NCI-H82 (cell line): ENCODE data around the gene NPIPA1.
"Not testable (repeated sequence)": the region's sequence is repeated elsewhere in the genome, so short reads cannot be mapped to it uniquely, and the experiment has no call there.

ENCODE experiments used
- DNase-seq: peaks from one replicate; lab custom pipeline; 2025; lab: John Stamatoyannopoulos, UW

Gene NPIPA1

DNA sequence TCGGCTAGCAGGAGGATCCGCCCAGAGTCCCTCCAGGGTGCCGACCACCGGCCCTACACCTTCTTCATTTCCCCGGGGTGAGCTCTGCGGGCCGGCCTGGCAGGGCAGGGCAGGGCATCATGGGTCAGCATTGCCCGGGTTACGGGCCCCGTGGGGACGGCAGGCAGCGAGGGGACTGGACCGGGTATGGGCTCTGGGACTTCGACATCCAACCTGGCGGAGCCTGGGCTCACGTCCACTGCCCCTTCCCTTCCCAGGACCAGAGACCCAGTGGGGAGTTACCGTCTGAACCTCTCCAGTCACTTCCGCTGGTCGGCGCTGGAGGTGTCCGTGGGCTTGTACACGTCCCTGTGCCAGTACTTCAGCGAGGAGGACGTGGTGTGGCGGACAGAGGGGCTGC is 7.0 kb upstream of the NPIPA1 start:
- not testable (repeated sequence) for DNase-seq

DNA sequence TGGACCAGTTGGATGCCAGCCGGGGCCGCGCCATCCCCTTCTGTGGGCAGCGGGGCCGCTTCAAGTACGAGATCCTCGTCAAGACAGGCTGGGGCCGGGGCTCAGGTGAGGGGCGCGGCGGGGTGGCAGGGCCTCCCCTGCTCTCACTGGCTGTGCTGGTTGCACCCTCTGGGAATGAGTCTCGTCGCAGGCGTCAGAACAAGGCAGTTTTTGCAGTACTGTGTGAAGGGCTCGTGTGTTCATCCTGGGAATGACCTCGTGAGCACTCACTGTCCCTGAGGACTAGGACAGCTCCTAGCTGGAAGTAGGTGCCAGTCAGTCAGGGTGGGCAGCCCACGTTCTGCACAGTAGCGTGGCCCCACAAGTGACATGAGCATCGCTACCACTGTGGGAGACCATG is 6.3 kb upstream of the NPIPA1 start:
- not testable (repeated sequence) for DNase-seq

DNA sequence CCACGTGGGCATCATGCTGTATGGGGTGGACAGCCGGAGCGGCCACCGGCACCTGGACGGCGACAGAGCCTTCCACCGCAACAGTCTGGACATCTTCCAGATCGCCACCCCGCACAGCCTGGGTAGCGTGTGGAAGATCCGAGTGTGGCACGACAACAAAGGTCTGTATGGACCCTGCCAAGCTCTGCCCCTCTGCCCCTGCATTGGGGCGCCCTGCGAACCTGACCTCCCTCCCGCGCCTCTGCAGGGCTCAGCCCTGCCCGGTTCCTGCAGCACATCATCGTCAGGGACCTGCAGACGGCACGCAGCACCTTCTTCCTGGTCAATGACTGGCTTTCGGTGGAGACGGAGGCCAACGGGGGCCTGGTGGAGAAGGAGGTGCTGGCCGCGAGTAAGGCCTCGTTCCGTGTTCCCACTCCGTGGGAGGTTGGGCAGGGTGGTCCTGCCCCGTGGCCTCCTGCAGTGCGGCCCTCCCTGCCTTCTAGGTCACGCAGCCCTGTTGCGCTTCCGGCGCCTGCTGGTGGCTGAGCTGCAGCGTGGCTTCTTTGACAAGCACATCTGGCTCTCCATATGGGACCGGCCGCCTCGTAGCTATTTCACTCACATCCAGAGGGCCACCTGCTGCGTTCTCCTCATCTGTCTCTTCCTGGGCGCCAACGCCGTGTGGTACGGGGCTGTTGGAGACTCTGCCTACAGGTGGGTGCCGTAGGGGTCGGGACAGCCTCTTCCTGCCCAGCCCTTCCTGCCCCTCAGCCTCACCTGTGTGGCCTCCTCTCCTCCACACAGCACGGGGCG is 4.5 kb upstream of the NPIPA1 start:
- not testable (repeated sequence) for DNase-seq

DNA sequence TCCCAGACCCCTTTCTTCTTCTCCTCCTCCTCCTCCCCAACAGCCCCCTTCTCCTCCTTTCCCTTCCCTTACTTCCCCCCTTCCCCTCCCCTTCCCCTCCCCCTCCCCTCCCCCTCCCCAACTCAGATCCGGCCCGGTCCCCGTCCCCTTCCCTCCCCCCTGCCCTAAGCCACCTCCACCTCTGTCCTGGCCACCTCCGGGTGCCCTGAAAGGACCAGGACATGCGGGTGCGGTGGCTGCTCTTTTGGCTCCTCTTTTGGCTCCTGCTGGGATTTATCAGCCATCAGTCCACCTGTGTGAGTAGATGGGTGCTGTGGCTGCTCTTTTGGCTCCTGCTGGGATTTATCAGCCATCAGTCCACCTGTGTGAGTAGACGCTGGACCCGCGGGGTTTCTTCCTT is 751 bp downstream of the NPIPA1 start:
- not testable (repeated sequence) for DNase-seq

DNA sequence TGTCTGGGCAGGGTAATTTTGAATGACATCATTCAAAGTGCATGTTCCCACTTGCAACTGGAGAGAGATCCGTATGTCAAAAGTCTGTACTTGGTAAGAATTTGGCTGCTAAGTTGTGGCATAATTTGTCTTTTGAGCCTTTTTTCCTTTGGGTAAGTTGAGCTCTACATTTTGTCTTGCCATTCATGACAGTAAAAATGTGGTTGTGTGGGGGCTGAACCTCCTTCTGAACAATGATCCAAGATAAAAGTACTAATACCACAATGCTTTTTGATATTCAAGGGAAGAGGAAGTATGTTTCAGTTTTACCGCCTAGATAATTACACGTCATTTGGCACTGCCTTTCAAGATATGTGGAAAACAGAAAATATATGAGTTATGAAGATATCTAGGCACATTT is 5.4 kb downstream of the NPIPA1 start:
- DNase-seq: not testable (repeated sequence)

DNA sequence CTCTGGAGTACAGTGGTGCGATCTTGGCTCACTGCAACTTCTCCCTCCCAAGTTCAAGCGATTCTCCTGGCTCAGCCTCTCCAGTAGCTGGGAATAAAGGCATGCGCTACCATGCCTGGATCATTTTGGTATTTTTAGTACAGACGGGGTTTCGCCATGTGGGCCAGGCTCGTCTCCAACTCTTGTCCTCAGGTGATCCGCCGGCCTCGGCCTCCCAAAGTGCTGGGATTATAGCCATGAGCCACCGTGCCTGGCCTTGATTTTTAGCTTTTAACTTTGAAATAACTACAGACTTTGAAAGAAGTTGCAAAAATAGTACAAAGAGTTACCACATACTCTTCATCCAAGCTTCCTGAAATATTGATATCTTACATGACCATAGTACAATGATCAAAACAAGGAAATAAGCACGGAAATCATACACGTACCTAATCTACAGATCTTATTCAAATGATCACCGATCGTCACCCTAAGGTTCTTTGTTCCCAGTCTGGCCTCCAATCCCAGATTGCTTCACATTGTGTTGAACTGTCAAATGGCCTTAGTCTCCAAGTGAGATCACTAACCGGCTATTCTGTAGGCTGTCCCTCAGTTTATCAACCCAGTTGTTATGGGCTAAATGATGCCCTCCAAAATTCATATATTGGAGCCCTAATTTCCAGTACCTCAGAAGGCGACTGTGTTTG is 18.4 kb downstream of the NPIPA1 start:
- no peak for DNase-seq

DNA sequence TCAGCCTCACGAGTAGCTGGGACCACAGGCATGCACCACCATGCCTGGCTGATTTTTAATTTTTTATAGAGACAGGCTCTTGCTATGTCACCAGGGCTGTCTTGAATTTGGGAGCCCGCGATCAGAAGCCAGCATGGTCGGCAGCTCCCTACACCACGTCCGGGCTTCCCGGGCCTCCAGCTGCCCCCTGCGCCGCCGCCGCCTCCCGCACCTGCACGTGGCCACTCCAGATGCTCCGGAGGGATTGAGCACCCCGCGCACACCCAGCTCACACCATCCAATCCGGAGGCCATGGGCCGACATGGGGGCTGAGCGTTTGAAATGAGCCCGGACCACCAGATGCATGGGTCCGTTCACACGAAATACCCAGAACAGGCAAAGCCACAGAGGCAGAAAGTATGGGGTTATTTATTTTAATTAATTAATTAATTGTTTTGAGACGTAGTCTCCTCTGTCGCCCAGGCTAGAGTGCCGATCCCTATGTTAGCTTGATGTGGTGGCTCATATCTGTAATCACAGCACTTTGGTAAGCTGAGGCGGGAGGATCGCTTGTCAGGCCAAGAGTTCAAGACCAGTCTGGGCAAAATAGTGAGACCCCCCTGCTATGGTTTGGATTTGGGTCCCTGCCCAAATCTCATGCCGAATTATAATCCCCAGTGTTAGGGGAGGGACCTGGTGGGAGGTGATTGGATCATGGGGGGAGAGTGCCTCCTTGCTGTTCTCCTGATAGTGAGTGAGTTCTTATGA is 20.5 kb downstream of the NPIPA1 start:
- DNase-seq: no peak

DNA sequence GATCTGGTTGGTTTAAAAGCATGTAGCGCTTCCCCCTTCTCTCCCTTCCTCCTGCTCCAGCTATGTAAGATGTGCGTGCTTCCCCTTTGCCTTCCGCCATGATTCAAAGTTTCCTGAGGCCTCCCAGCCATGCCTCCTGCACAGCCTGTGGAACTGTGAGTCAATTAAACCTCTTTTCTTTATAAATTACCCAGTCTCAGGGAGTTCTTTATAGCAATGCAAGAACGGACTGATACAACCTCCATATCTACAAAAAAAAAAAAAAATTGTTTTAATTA is 21.0 kb downstream of the NPIPA1 start:
- DNase-seq: no peak

DNA sequence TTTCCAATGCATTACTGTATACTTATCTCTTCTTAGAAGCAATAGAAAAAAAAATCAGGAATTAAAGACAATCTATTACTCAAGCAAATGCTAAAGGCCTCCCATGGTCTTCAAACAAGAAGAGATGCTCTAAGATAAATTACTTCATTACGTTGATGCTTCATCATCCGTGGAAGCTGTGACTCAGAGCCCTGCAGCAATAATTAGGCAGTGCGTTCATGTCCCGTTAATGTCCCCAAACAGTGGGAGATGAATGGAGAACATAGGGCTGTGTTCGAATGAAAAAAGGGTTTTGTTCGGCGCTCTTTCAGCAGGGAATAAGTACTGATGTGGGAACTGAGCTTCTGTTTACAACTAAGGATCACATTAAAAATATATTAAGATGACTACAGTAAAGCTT is 21.7 kb downstream of the NPIPA1 start:
- DNase-seq: no peak

DNA sequence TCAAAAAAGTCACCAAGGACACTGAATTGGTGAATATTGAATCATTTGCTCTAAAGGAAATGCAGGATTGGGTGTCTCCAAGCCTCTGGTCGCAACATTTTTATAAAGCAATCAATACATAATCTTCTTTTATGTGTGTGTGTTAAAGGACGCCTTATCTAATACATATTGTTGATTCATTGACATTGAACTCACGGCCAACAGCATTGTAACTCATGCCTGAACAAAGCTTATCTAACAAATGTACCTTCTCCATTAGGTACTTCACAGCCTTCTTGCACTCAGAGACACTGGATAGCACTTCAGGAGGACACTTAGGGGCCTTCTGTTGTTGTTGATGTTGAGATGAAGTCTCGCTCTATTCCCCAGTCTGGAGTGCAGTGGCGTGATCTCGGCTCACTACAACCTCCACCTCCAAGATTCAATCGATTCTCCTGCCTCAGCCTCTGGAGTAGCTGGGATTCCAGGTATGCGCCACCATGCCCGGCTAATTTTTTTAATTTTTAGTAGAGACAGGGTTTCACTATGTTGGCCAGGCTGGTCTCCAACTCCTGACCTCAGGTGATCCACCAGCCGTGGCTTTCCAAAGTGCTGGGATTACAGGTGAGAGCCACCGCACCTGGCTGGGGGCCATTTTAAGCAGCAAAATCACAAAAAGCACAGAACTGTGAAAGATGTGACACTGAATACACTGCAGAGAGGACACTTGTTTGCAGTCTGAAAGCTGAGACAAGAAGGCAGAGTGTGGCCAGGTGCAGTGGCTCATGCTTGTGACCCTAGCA is 24.4 kb downstream of the NPIPA1 start:
- DNase-seq: no peak

DNA sequence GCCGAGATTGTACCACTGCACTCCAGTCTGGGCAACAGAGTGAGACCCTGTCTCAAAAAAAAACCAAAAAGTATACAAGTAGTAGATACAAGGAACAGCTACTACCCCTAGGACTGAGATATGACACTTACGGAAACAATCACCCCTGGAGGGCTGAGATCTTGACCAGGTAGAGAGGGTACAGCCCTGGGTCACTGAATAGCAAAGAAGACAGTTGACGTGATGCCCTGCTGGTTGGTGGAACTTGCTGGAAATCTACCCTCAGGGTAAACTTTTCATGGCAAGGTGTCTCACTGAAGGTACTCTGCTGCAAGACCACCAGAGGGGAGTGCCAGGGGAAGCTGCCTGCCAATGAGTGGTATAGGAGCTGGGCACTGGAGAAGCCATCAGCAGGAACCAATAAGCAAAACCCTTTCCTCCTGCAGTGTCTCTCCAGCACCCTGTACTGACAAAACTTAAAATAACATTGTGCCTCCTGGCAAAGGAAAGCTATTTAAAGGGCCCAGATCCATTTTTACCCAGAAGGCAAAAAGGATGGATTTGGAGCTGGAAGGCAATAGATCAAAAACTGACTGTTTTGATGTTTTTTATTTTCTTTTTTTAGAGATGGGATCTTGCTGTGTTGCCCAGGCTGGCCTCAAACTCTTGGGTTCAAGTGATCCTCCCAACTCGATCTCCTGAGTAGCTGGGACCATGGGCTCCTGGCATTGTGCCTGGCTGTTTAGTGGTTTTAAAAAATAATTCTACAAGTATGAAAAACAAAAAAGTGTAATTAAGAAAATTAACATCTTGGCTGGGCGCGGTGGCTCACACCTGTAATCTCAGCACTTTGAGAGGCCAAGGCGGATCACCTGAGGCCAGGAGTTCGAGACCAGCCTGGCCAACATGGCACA is 26.3 kb downstream of the NPIPA1 start:
- DNase-seq: no peak

DNA sequence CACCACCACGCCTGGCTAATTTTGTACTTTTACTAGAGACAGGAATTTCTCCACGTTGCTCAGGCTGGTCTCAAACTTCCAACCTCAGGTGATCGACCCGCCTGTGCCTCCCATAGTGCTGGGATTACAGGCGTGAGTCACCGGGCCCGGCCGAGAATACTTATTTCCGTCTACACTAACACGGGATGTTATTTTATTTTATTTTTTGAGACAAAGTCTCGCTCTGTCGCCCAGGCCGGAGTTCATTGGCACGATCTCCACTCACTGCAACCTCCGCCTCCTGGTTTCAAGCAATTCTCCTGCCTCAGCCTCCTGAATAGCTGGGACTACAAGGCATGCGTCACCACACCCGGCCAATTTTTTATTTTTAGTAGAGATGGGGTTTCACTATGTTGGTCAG is 28.1 kb downstream of the NPIPA1 start:
- no peak for DNase-seq

DNA sequence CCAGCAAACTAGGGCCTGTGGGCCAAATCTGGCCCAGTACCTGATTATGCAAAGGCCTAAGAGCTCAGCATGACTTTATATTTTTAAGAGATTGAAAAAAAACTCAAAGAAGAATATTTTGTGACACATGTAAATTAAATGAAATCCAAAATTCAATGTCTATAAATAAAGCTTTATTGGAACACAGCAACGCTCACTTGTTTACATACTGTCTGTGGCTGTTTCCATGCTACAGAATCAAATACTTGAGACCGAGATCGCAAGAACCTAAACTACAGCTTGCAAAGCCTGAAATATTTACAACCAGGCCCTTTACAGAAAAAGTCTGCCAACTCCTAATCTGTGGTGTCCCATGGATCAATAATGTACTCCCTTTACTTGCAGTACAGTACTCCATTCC is 32.6 kb downstream of the NPIPA1 start:
- DNase-seq: not testable (repeated sequence)

DNA sequence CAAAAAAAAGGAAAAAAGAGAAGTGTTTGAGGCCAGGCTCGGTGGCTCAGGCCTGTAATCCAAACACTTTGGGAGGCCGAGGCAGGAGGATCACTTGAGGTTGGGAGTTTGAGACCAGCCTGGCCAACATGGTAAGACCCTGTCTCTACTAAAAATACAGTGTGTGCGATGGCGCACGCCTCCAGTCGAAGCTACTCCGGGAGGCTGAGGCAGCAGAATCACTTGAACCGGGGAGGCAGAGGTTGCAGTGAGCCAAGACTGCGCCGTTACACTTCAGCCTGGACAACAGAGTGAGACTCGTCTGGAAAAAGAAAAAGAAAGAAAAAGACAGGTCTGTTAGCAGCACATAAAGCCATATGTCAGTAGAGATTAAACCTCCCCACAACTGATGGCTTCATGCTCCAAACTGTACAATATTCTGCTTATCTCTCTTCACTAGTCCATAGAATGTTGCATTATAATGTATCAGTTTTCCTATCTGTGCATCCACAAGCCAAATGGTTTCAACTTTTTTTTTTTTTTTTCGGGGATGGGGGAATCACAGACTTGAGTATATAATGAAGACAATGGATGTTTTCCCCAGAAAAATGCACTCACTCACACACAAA is 34.5 kb downstream of the NPIPA1 start:
- DNase-seq: not testable (repeated sequence)

DNA sequence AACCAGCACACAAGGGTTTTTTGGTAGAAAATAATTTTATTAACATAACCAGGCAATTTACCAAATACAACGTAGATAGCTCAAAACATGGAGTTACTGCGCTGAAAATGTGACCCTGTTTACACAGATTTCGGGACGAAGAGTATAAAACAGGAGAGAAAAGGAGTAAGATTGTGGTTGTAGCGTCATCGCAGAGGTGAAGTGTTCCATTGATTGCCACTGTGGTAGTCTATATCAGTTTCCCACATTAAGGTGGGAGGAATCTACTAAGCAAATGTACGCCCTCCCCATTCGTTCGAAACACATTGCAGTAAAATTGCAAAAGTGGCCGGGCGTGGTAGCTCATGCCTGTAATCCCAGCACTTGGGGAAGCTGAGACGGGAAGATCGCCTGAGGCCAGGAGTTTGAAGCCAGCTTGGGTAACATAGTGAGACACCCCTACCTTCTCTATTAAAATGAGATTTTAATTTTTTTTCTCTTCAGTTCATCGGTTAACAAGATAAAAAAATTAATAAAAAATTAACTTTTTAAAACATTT is 36.6 kb downstream of the NPIPA1 start:
- peak; percentile 17 for DNase-seq

DNA sequence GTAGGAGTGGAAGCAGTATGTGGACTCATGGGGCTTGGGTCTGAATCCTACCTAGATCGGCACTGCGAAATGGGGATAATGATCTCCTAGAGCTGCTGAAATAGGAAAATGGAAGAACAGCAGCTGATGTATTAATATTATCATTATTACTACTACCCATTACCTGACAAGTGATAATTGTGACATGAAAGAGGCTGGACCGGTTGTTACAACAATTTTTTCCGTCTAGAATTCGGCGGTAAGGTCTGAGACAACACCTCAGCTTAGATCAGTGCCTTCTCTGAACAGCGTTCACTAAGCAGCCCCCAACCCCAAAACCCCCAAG is 37.0 kb downstream of the NPIPA1 start:
- DNase-seq: not testable (repeated sequence)

DNA sequence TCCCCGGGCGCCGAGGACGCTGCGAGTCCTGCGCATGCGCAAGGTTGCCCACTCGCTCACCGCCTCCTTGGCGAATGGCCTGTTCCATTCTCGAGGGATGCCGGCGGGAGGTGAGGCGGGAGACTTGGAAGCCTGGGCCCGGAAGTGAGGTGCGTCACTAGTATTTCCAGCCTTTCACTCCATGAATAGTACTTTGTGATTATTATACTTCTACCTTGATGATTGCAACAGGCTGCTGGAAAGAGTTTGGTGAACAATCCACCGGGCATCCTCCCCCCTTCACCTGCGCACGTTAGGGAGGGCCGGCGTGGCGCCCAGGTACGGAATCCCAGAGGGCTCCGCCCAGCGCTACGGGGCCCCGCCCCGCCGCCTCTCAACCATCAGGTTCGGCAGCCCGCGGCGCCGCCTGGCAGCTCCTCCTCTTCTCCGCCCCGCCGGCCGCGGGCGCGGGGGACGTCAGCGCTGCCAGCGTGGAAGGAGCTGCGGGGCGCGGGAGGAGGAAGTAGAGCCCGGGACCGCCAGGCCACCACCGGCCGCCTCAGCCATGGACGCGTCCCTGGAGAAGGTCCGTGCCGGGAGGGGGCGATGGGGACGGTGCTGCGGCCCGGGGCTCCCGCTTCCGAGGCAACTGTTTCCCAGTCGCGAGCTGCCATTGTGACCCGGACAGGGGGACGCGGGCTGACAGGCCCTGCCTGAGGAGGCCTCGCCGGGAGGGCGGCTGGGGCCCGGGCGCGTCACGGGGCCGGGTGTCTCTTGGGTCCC is 37.6 kb downstream of the NPIPA1 start, which contains the start of gene PDXDC1:
TSS of gene PDXDC1 (plus strand) at position 371 of the 762 bp plus-strand sequence. CDS start at position 545, 174 bp downstream.
- DNase-seq: peak; percentile 98

DNA sequence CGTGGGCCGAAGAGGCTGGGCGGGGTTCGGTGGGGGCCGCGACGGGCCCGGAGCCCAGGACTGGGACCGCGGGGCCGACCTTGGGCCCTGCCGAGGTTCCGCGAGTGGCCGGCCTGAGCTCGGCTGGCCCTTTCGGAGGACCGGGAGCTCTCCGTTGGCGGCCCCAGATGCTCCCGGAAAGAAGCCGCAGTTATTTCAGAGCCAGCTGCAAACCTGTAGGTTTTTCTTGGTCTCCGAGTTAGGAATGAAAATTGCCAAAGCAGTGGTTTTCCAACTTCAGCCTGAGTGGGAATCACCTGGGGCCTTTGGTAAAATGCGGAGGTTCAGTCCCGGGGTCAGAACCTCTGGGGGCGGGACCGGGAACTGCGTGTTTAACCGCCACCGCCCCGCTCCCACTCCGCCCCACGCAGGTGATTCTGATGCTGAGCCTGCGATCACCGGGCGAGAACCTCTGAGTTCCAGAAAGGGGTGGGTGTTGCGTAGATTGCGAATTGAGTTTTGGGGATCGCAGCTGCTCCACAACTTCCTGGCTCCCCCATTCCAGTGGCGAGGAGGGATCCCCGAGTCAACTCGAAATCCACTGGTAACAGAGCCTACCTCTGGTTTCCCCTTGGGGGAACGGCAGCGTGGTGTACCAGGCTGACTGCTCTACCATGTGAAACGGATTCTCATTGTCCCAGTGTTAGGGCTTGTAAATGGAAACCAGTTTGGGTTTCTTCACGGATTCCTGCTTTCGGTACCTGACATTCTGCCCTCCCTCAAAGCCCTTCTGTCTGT is 38.4 kb downstream of the NPIPA1 start:
- peak; percentile 34 for DNase-seq
